Coronary artery (tissue), 2 donors: ENCODE data around the gene CYP46A1.
"Not testable (repeated sequence)": the region's sequence is repeated elsewhere in the genome, so short reads cannot be mapped to it uniquely, and the experiment has no call there.

Source experiments
- DNase-seq: peaks from one replicate; pipeline ENCODE4 v3.0.0-alpha.2; 2017; ENCODE audit warnings: low spot score
- H3K27ac ChIP-seq, 2 donors: fragments of 200-600 bp; sonication (generic); one replicate each; pipeline ENCODE4 v1.5.1; 2016 to 2019
- H3K4me3 ChIP-seq: fragments of 200-600 bp; sonication (generic); 2 replicates; pipeline ENCODE4 v1.5.1; 2016; ENCODE audit warnings: mild to moderate bottlenecking, moderate library complexity
- CTCF ChIP-seq: fragments of 200-600 bp; sonication (generic); IDR thresholded peaks from one replicate; pipeline ENCODE4 v1.5.1; 2019; ENCODE audit warnings: antibody characterized with exemption

CYP46A1 gene

GRCh38 chr14:99683619-99684409, at the start of gene CYP46A1:
CYP46A1 (plus strand) TSS chr14:99684298; CDS start chr14:99684418, 120 bp downstream.
- peak; percentile 100 for DNase-seq
- Histone ChIP-seq H3K4me3 (peak within 1 kb of the TSS; percentile 85), H3K27ac (peak within 1 kb of the TSS; percentile 89 to 91)
- no peak for TF ChIP-seq CTCF

DNA sequence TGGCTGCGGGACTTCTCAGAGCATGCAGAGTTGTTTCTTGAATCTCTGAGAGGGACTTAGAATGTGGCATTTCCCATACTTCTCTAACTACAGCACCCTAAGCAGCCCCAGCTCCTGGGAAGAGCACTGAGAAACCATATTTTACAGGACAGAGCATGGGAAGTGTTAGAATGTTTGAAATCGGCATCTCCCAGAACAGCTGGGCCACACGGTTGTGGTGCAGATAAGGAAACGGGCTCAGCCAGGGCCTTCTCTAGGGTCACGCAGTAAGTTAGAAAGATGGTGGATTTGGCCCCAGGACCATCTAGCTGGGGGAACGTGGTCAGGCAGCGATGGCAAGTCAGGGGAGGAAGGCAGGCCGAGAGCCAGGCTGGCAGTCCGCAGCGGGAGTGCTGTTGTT, 49.7 kb upstream of the CYP46A1 start:
- no peak overlapping the region for H3K4me3 ChIP-seq
- DNase-seq: no peak
- no peak for TF ChIP-seq CTCF
- H3K27ac ChIP-seq: no peak overlapping the region

GRCh38 chr14:99635116-99635515, 49.0 kb upstream of the CYP46A1 start:
- H3K4me3 ChIP-seq: no peak overlapping the region

DNA sequence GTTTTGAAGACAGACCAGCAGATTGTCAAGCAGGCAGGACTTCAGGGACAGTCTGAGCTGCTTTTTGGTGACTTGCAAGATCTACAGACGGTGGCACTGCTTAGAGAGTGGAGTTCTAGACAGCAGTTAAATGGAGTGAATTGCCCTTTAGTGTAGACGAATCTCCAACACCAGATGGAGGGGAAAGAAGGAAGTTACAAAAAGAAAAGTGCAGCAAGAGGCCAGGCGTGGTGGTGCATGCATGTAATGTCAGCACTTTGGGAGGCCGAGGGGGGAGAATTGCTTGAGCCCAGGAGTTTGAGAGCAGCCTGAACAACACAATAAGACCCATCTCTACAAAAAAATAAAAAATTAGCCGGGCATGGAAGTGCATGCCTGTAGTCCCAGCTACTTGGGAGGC, 47.6 kb upstream of the CYP46A1 start:
- no peak for TF ChIP-seq CTCF
- DNase-seq: no peak
- Histone ChIP-seq H3K4me3 (no peak overlapping the region), H3K27ac (no peak overlapping the region)

More at GRCh38 chr14:99635116-99635515, 49.0 kb upstream of the CYP46A1 start:
- no peak for DNase-seq
- TF ChIP-seq CTCF: no peak
- no peak overlapping the region for H3K27ac ChIP-seq

DNA sequence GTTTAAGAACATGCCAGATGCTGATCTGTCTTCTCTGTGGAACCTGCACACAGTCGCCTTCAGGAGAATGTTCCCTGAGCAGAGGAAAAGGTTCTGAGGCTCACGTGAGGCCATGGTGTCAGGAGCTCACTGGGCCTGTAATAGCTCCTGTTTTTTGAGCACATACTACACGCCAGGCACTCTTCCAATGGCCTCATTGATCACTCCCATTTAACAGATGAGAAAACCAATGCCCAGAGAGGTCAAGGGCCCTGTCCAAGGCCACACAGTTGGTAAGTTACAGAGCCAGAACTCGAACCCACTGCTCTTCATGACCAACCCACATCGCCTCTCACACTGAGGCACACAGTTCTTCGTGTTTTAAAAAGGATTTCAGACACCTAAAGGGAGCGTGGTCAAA, 46.5 kb upstream of the CYP46A1 start:
- no peak for TF ChIP-seq CTCF
- no peak for DNase-seq
- Histone ChIP-seq H3K4me3 (no peak overlapping the region), H3K27ac (no peak overlapping the region)

DNA sequence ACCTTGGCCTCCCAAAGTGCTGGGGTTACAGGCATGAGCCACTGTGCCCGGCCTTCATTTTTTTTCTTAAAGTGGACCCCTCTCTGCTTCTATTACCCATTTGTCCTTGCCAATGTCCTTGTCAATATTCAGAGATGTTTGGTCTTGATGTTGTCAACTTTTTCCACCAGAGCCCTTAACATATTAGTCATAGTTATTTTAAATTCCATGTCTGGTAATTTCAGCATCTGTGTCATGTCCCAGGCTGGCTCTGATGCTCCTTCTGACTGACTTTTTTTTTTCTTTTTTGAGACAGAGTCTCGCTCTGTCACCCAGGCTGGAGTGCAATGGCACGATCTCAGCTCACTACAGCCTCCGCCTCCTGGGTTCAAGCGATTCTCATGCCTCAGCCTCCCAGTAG, 41.3 kb upstream of the CYP46A1 start:
- DNase-seq, H3K27ac ChIP-seq, H3K4me3 ChIP-seq: not testable (repeated sequence)

- DNase-seq: no peak
- no peak for TF ChIP-seq CTCF
- Histone ChIP-seq H3K27ac (no peak overlapping the region), H3K4me3 (no peak overlapping the region)
Measured at GRCh38 chr14:99643343-99643742, 40.8 kb upstream of the CYP46A1 start.
